Psoas muscle (tissue), 8 donors: ENCODE results near the gene SRGAP2B. TPM values are rescaled to one million over a fixed set of nuclear protein-coding genes. Genes with fewer than 3 reads are reported as not detected.
A peak's percentile ranks its signal among the peaks of the same experiment; 100 is the strongest.
"Not testable (repeated sequence)": the region's sequence is repeated elsewhere in the genome, so short reads cannot be mapped to it uniquely, and the experiment has no call there.

Experiments
- ATAC-seq, 4 donors: fragments of 200-7000 bp; cut with Tn5 transposase; one replicate each; pipeline ENCODE4 v1.9.1; 2020; ENCODE audit warnings: moderate library complexity in 3 of 4, mild to moderate bottlenecking in 2 of 4
- DNase-seq, 2 donors: peaks; one replicate each; pipeline ENCODE4 v3.0.0-alpha.2; 2020
- H3K27ac ChIP-seq: fragments of 200-600 bp; one replicate; pipeline ENCODE4 v1.8.0; 2022
- H3K27me3 ChIP-seq, 3 donors: fragments of 200-600 bp in 1 of 3; one replicate each; pipeline versions ENCODE4 v1.6.1 to v1.8.0; 2013 to 2022; ENCODE audit warnings: low read length in 2 of 3, mild to moderate bottlenecking in 2 of 3, moderate library complexity in 1 of 3; ENCODE audit not compliant: insufficient read depth in 3 of 3
- H3K36me3 ChIP-seq, 2 donors: fragments of 200-600 bp in 1 of 2; one replicate each; pipeline versions ENCODE4 v1.6.1 to v1.8.0; 2013 to 2022; ENCODE audit warnings: low read depth in 1 of 2, mild to moderate bottlenecking in 1 of 2, moderate library complexity in 1 of 2; ENCODE audit not compliant: insufficient read depth in 1 of 2
- H3K4me1 ChIP-seq: fragments of 200-600 bp; one replicate; pipeline ENCODE4 v1.8.0; 2022
- H3K4me3 ChIP-seq: fragments of 200-600 bp; one replicate; pipeline ENCODE4 v1.8.0; 2022; ENCODE audit warnings: mild to moderate bottlenecking
- H3K9me3 ChIP-seq: fragments of 200-600 bp; one replicate; pipeline ENCODE4 v1.8.0; 2022
- WGBS, 3 donors: extraction: QIAGEN DNeasy Blood & Tissue Kit; methylation state at CpG; one replicate each; pipeline versions ENCODE4 v1.1.6 to v1.1.7; 2013; 5-methylcytosine and 5-hydroxymethylcytosine counted together
- intact Hi-C, 2 donors: fragments of 100-400 bp; cut with DNase I; formaldehyde crosslinking; loops; one replicate each; pipeline versions ENCODE4 v1.11.0 to v1.14.2; 2022
- long read RNA-seq, 2 donors: library from polyadenylated mRNA; unstranded; transcript quantifications; one replicate each; pipeline ENCODE4 v2.0.0, GENCODE V29; 2021
- polyA plus RNA-seq, 3 donors: library from polyadenylated mRNA; stranded (reverse); fragments of 200-250 nt; gene quantifications; one replicate each; pipeline ENCODE4 v1.2.3, GENCODE V29; 2013
- total RNA-seq, 4 donors: library from RNA; stranded (reverse); fragmentation: NEBNext Ultra II Directional in 2 of 4; extraction: Animal tissue kit (Norgen Biotek cat#: 25700) in 2 of 4; gene quantifications; one replicate each; pipeline versions ENCODE4 v1.2.1 to v1.2.4, GENCODE V29; 2021 to 2023
- donor health status: healthy with polysubstance abuse.
- donor health status: DM: no; HTN: no; CAD: no; lungs with moderate emphysema.
- donor health status: Bipolar disorder and iron deficiency.
- donor health status: healthy.
- donor health status: DM: yes; HTN: yes; CAD: no.
- donor health status: DM: no; HTN: no; CAD: no.
- donor health status: DM: no; HTN: no; CAD: no.
- donor health status: DM: yes; HTN: yes; CAD: no.

SRGAP2B gene
- total RNA-seq = 10 to 100 TPM in 1 of 4 donors, 1 to 10 TPM in 3; 3.8 to 12.5 (median 6.3) TPM
- 1 to 10 TPM; 2.3 to 2.7 (median 2.5) TPM for polyA plus RNA-seq
- long read RNA-seq, donor 1 = 0 reads
- long read RNA-seq, donor 2 = 0 reads

GRCh38 chr1:145095284-145096057, at the start of gene SRGAP2B, which contains the start of gene FAM72D:
Gene SRGAP2B, minus strand, starts transcription at chr1:145095328. Its CDS starts 2,427 bp downstream, at chr1:145092901.
Gene FAM72D, plus strand, starts transcription at chr1:145095974. Its CDS starts 874 bp downstream, at chr1:145096848.
- no CpG with 5 or more reads among the region's 47 CpGs for WGBS, 3 donors
- not testable (repeated sequence) for DNase-seq
- H3K4me3 ChIP-seq = peak within 1 kb of the TSS; percentile 61

GRCh38 chr1:145144264-145144913, 49.3 kb upstream of the SRGAP2B start:
- H3K27me3 ChIP-seq, DNase-seq, H3K36me3 ChIP-seq, H3K4me3 ChIP-seq, H3K9me3 ChIP-seq, intact Hi-C loops, H3K4me1 ChIP-seq, ATAC-seq, H3K27ac ChIP-seq: not testable (repeated sequence)
- 43 to 50% (median 50%) methylated on average over 1 of the region's 3 CpGs for WGBS, 3 donors

More at GRCh38 chr1:145095284-145096057, at the start of gene SRGAP2B, which contains the start of gene FAM72D:
- H3K4me1 ChIP-seq, H3K9me3 ChIP-seq, intact Hi-C loops, H3K36me3 ChIP-seq, H3K27me3 ChIP-seq, H3K27ac ChIP-seq: not testable (repeated sequence)
- peak; percentile 90 to 93 (median 92) for ATAC-seq

GRCh38 chr1:145140549-145140948, 45.4 kb upstream of the SRGAP2B start:
- H3K27ac ChIP-seq, intact Hi-C loops, H3K9me3 ChIP-seq, H3K4me3 ChIP-seq, DNase-seq, H3K27me3 ChIP-seq, ATAC-seq, H3K4me1 ChIP-seq, H3K36me3 ChIP-seq: not testable (repeated sequence)
- 33 to 63% methylated on average over 1 of the region's 2 CpGs; no CpG with 5 or more reads in 1 of the 3 donors for WGBS, 3 donors

GRCh38 chr1:145134476-145134875, 39.3 kb upstream of the SRGAP2B start:
- H3K4me1 ChIP-seq, H3K36me3 ChIP-seq, H3K9me3 ChIP-seq, H3K27me3 ChIP-seq, H3K27ac ChIP-seq, DNase-seq, intact Hi-C loops, H3K4me3 ChIP-seq, ATAC-seq: not testable (repeated sequence)
- WGBS, 3 donors = no CpG with 5 or more reads among the region's 1 CpG

GRCh38 chr1:145128697-145129469, 33.8 kb upstream of the SRGAP2B start:
- intact Hi-C loops, H3K9me3 ChIP-seq, H3K36me3 ChIP-seq, H3K27ac ChIP-seq, H3K27me3 ChIP-seq, H3K4me3 ChIP-seq, H3K4me1 ChIP-seq: not testable (repeated sequence)
- DNase-seq (peak; percentile 9 to 35), ATAC-seq (peak in 2 of 4 donors; percentile 39 to 64)
- WGBS, 3 donors = 45 to 63% (median 57%) methylated on average over 12 to 13 of the region's 14 CpGs

GRCh38 chr1:145127144-145127543, 32.0 kb upstream of the SRGAP2B start:
- H3K36me3 ChIP-seq, intact Hi-C loops, DNase-seq, H3K27me3 ChIP-seq, H3K4me1 ChIP-seq, H3K27ac ChIP-seq, H3K9me3 ChIP-seq, H3K4me3 ChIP-seq, ATAC-seq: not testable (repeated sequence)

- DNase-seq, H3K4me1 ChIP-seq, ATAC-seq, H3K27me3 ChIP-seq, H3K4me3 ChIP-seq, H3K9me3 ChIP-seq, H3K27ac ChIP-seq, H3K36me3 ChIP-seq, intact Hi-C loops: not testable (repeated sequence)
- WGBS, 3 donors = no CpG with 5 or more reads among the region's 1 CpG
Measured at GRCh38 chr1:145125112-145125511, 30.0 kb upstream of the SRGAP2B start.

GRCh38 chr1:145123992-145124641, 29.0 kb upstream of the SRGAP2B start:
- H3K9me3 ChIP-seq, H3K27me3 ChIP-seq, H3K27ac ChIP-seq, H3K4me3 ChIP-seq, H3K4me1 ChIP-seq, intact Hi-C loops, DNase-seq, H3K36me3 ChIP-seq: not testable (repeated sequence)
- no CpG with 5 or more reads among the region's 7 CpGs for WGBS, 3 donors
- ATAC-seq = peak in 1 of 4 donors; percentile 60

GRCh38 chr1:145123062-145123395, 27.9 kb upstream of the SRGAP2B start:
- H3K4me3 ChIP-seq, H3K27ac ChIP-seq, intact Hi-C loops, H3K36me3 ChIP-seq, H3K27me3 ChIP-seq, H3K4me1 ChIP-seq, H3K9me3 ChIP-seq, DNase-seq: not testable (repeated sequence)
- ATAC-seq = peak in 2 of 4 donors; percentile 16 to 22
- no CpG with 5 or more reads among the region's 1 CpG for WGBS, 3 donors

GRCh38 chr1:145122344-145123061, 27.4 kb upstream of the SRGAP2B start:
- DNase-seq = not testable (repeated sequence)
- WGBS, 3 donors = no CpG with 5 or more reads among the region's 7 CpGs

More at GRCh38 chr1:145122344-145123061, 27.4 kb upstream of the SRGAP2B start:
- H3K36me3 ChIP-seq, H3K27ac ChIP-seq, H3K4me3 ChIP-seq, intact Hi-C loops, H3K4me1 ChIP-seq, H3K9me3 ChIP-seq, H3K27me3 ChIP-seq: not testable (repeated sequence)
- peak in 3 of 4 donors; percentile 56 to 59 (median 57) for ATAC-seq
